HUES48 (cell line): ENCODE results near the gene NEGR1.

ENCODE experiments used
- H3K27ac ChIP-seq: one replicate; pipeline ENCODE4 v1.7.0; 2013; ENCODE audit warnings: low read depth, low read length, inconsistent platforms
- H3K27me3 ChIP-seq: 2 replicates; pipeline ENCODE4 v1.6.1; 2013; ENCODE audit warnings: mild to moderate bottlenecking, low read length; ENCODE audit not compliant: control insufficient read depth, insufficient read depth
- H3K36me3 ChIP-seq: 2 replicates; pipeline ENCODE4 v1.6.1; 2013; ENCODE audit warnings: low read length; ENCODE audit not compliant: control insufficient read depth, insufficient read depth
- H3K4me1 ChIP-seq: 2 replicates; pipeline ENCODE4 v1.6.1; 2013; ENCODE audit warnings: mild to moderate bottlenecking, low read length; ENCODE audit not compliant: control insufficient read depth, insufficient read depth
- H3K4me3 ChIP-seq: 2 replicates; pipeline ENCODE4 v1.5.1; 2013; ENCODE audit warnings: mild to moderate bottlenecking, low read depth, low read length
- H3K9ac ChIP-seq: 2 replicates; pipeline ENCODE4 v1.6.1; 2013; ENCODE audit warnings: mild to moderate bottlenecking, low read depth, low read length, moderate library complexity
- H3K9me3 ChIP-seq: 2 replicates; pipeline ENCODE4 v1.6.1; 2013; ENCODE audit warnings: low read length; ENCODE audit not compliant: control insufficient read depth, insufficient read depth

NEGR1 gene

GRCh38 chr1:71413441-71414175, 868.7 kb downstream of the NEGR1 start:
- H3K9ac ChIP-seq, result no peak overlapping the region
- H3K4me1 ChIP-seq, result peaks cover 13% of the 10 kb centered on the region
- H3K27ac ChIP-seq, result no peak overlapping the region
- H3K4me3 ChIP-seq, result no peak overlapping the region
- H3K36me3 ChIP-seq, result no peaks in the 10 kb centered on the region
- no peaks in the 10 kb centered on the region for H3K27me3 ChIP-seq
- no peaks in the 10 kb centered on the region for H3K9me3 ChIP-seq

GRCh38 chr1:71400050-71400449, 882.3 kb downstream of the NEGR1 start:
- no peak overlapping the region for H3K4me3 ChIP-seq
- peaks cover 7% of the 10 kb centered on the region; the same call in 1 of the 2 replicates for H3K4me1 ChIP-seq
- H3K9ac ChIP-seq, result no peak overlapping the region
- no peaks in the 10 kb centered on the region for H3K36me3 ChIP-seq
- H3K27me3 ChIP-seq, result no peaks in the 10 kb centered on the region
- no peak overlapping the region for H3K27ac ChIP-seq
- no peaks in the 10 kb centered on the region for H3K9me3 ChIP-seq

- Histone ChIP-seq H3K4me3 (no peak overlapping the region), H3K27me3 (no peaks in the 10 kb centered on the region), H3K36me3 (no peaks in the 10 kb centered on the region), H3K9ac (no peak overlapping the region), H3K4me1 (peaks cover 7% of the 10 kb centered on the region; the same call in 1 of the 2 replicates), H3K27ac (no peak overlapping the region), H3K9me3 (no peaks in the 10 kb centered on the region)
These were observed 882.7 kb downstream of the NEGR1 start for GRCh38 chr1:71399594-71399993.

- H3K4me3 ChIP-seq, result no peak overlapping the region
- no peaks in the 10 kb centered on the region for H3K9me3 ChIP-seq
- peaks cover 8% of the 10 kb centered on the region for H3K4me1 ChIP-seq
- H3K27ac ChIP-seq, result no peak overlapping the region
- peaks cover 10% of the 10 kb centered on the region for H3K27me3 ChIP-seq
- no peak overlapping the region for H3K9ac ChIP-seq
- H3K36me3 ChIP-seq, result no peaks in the 10 kb centered on the region
These were observed 889.0 kb downstream of the NEGR1 start for GRCh38 chr1:71393301-71393700.

- H3K9me3 ChIP-seq, result no peaks in the 10 kb centered on the region
- no peak overlapping the region for H3K27ac ChIP-seq
- H3K9ac ChIP-seq, result no peak overlapping the region
- no peaks in the 10 kb centered on the region for H3K36me3 ChIP-seq
- no peak overlapping the region for H3K4me3 ChIP-seq
- peaks cover 10% of the 10 kb centered on the region for H3K27me3 ChIP-seq
- peaks cover 8% of the 10 kb centered on the region for H3K4me1 ChIP-seq
These were observed 891.8 kb downstream of the NEGR1 start for GRCh38 chr1:71390518-71390917.

GRCh38 chr1:71377886-71378285, 904.5 kb downstream of the NEGR1 start:
- Histone ChIP-seq H3K27ac (no peak overlapping the region), H3K36me3 (no peaks in the 10 kb centered on the region), H3K4me3 (no peak overlapping the region), H3K9ac (no peak overlapping the region), H3K9me3 (no peaks in the 10 kb centered on the region), H3K27me3 (no peaks in the 10 kb centered on the region), H3K4me1 (no peaks in the 10 kb centered on the region)

- no peak overlapping the region for H3K4me3 ChIP-seq
- no peaks in the 10 kb centered on the region for H3K4me1 ChIP-seq
- no peak overlapping the region for H3K9ac ChIP-seq
- no peaks in the 10 kb centered on the region for H3K27me3 ChIP-seq
- no peaks in the 10 kb centered on the region for H3K36me3 ChIP-seq
- H3K27ac ChIP-seq, result no peak overlapping the region
- no peaks in the 10 kb centered on the region for H3K9me3 ChIP-seq
These were observed 909.8 kb downstream of the NEGR1 start for GRCh38 chr1:71372496-71372895.

- H3K4me1 ChIP-seq, result no peaks in the 10 kb centered on the region
- H3K9me3 ChIP-seq, result no peaks in the 10 kb centered on the region
- H3K27ac ChIP-seq, result no peak overlapping the region
- H3K36me3 ChIP-seq, result no peaks in the 10 kb centered on the region
- H3K27me3 ChIP-seq, result no peaks in the 10 kb centered on the region
- H3K9ac ChIP-seq, result no peak overlapping the region
- H3K4me3 ChIP-seq, result no peak overlapping the region
These were observed 910.8 kb downstream of the NEGR1 start for GRCh38 chr1:71371581-71371980.

GRCh38 chr1:71364236-71364635, 918.1 kb downstream of the NEGR1 start:
- Histone ChIP-seq H3K4me1 (no peaks in the 10 kb centered on the region), H3K9me3 (no peaks in the 10 kb centered on the region), H3K36me3 (no peaks in the 10 kb centered on the region), H3K9ac (no peak overlapping the region), H3K27ac (no peak overlapping the region), H3K4me3 (no peak overlapping the region), H3K27me3 (no peaks in the 10 kb centered on the region)

GRCh38 chr1:71362691-71363090, 919.6 kb downstream of the NEGR1 start:
- no peaks in the 10 kb centered on the region for H3K36me3 ChIP-seq
- no peaks in the 10 kb centered on the region for H3K9me3 ChIP-seq
- H3K9ac ChIP-seq, result no peak overlapping the region
- H3K4me3 ChIP-seq, result no peak overlapping the region
- no peak overlapping the region for H3K27ac ChIP-seq
- H3K4me1 ChIP-seq, result no peaks in the 10 kb centered on the region
- H3K27me3 ChIP-seq, result no peaks in the 10 kb centered on the region

GRCh38 chr1:71362076-71362475, 920.3 kb downstream of the NEGR1 start:
- H3K4me1 ChIP-seq, result no peaks in the 10 kb centered on the region
- no peaks in the 10 kb centered on the region for H3K36me3 ChIP-seq
- H3K4me3 ChIP-seq, result no peak overlapping the region
- H3K27me3 ChIP-seq, result no peaks in the 10 kb centered on the region
- no peak overlapping the region for H3K27ac ChIP-seq
- no peaks in the 10 kb centered on the region for H3K9me3 ChIP-seq
- H3K9ac ChIP-seq, result no peak overlapping the region
